ENCODE measurements around the gene GPR137C. TPM values are rescaled to one million over a fixed set of nuclear protein-coding genes. Genes with fewer than 3 reads are reported as not detected.

GPR137C gene
- total RNA-seq, 1 donor from 2014 or later: 6.1 TPM

DNA sequence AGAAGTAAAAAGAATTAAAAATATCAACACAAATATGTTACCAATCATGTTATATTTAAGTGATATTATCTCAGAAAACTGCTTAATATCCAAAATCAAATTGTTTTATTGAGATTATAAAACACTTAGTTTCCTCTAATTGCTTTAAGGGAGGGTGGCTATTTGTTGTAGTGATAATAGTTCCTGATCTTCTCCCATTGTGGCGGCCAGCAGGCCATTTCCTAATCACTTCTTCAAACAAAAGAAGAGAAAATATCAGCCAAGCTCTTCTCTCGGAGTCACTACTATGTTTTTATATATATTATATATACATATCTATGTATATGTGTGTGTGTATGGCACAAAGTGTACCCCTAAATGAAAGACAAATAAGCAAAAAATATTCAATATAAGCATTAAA is 111.2 kb downstream of the GPR137C start:
- no peak for DNase-seq (ENCODE audit: extremely low spot score, unreplicated experiment)
- Mint-ChIP-seq H3K27ac (no peak overlapping the region), H3K4me3 (no peak overlapping the region), H3K9me3 (no peaks in the 10 kb centered on the region), H3K4me1 (ENCODE audit: unreplicated experiment) (no peaks in the 10 kb centered on the region), H3K27me3 (no peaks in the 10 kb centered on the region), H3K36me3 (peaks cover 7% of the 10 kb centered on the region)
- no peak for TF ChIP-seq CTCF (conservative IDR thresholded peaks at IDR 0.05)

DNA sequence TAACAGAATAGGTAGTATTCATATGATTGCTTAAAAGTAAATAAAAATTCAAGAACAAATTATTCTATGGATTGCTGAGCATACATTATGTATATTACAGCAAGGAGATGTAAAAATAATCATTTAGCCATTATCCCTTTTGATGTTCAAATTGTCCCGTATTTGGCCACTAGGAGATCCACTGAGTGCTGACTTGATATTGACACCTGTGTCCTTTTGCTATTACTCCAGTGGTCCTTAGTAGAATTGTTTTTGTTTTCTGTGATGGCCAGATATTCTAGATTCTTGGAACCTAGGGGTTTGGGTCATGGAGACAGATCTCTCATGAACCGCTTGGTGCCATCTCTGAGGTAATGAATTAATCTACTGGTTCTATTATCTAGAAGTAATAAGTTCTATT is 126.0 kb downstream of the GPR137C start:
- Mint-ChIP-seq H3K4me1 (ENCODE audit: unreplicated experiment) (no peaks in the 10 kb centered on the region), H3K27ac (no peak overlapping the region), H3K4me3 (no peak overlapping the region), H3K9me3 (no peaks in the 10 kb centered on the region), H3K27me3 (no peaks in the 10 kb centered on the region), H3K36me3 (peaks cover 16% of the 10 kb centered on the region)
- TF ChIP-seq CTCF (conservative IDR thresholded peaks at IDR 0.05): peak; percentile 71
- DNase-seq (ENCODE audit: extremely low spot score, unreplicated experiment): no peak

GRCh38 chr14:52683985-52684520 is 131.4 kb downstream of the GPR137C start:
- Mint-ChIP-seq H3K36me3 (peaks cover under 1% of the 10 kb centered on the region), H3K4me1 (ENCODE audit: unreplicated experiment) (peaks cover 4% of the 10 kb centered on the region), H3K27ac (no peak overlapping the region), H3K27me3 (no peaks in the 10 kb centered on the region), H3K4me3 (no peak overlapping the region), H3K9me3 (no peaks in the 10 kb centered on the region)
- TF ChIP-seq CTCF (conservative IDR thresholded peaks at IDR 0.05): no peak
- no peak for DNase-seq (ENCODE audit: extremely low spot score, unreplicated experiment)

DNA sequence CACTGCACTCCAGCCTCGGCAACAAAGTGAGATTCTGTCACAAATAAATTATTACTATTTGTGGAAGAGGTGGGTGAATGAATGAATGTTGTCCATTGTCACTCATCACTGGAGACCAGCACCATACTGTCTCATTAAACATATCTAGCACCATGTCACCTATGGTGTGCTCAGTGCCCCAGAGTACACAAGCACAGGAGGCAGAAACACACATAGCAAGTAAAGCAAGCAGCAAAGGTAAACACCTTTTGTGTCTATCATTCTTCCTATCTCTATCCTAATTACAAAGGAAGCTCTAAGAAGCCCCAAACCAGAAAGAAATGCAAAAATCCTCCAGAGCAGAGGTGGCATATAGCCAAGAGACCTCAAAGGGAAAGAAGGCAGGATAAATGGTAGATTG is 133.5 kb downstream of the GPR137C start:
- H3K27me3 Mint-ChIP-seq: no peaks in the 10 kb centered on the region
- H3K36me3 Mint-ChIP-seq: no peaks in the 10 kb centered on the region
- no peak overlapping the region for H3K4me3 Mint-ChIP-seq
- no peaks in the 10 kb centered on the region for H3K9me3 Mint-ChIP-seq
- H3K27ac Mint-ChIP-seq: no peak overlapping the region
- DNase-seq (ENCODE audit: extremely low spot score, unreplicated experiment): no peak
- no peak for TF ChIP-seq CTCF (conservative IDR thresholded peaks at IDR 0.05)
- peaks cover 9% of the 10 kb centered on the region for H3K4me1 Mint-ChIP-seq (ENCODE audit: unreplicated experiment)

Other genes with a start within 250 kb of the GPR137C start
- gene PTGER2, start 238.5 kb upstream of the GPR137C start, total RNA-seq (ENCODE audit: low replicate concordance): 3.0 and 7.1 TPM in 2 replicates
- gene TXNDC16, start 331 bp upstream of the GPR137C start, total RNA-seq (ENCODE audit: low replicate concordance): 6.3 and 17.2 TPM in 2 replicates
- 40.8 and 49.2 TPM in 2 replicates for gene ERO1A, start 142.7 kb downstream of the GPR137C start, total RNA-seq (ENCODE audit: low replicate concordance)
- gene PSMC6, start 154.4 kb downstream of the GPR137C start, total RNA-seq (ENCODE audit: low replicate concordance): 76.1 and 90.4 TPM in 2 replicates
- gene STYX, start 177.3 kb downstream of the GPR137C start, total RNA-seq (ENCODE audit: low replicate concordance): 9.1 and 11.0 TPM in 2 replicates
- 23.7 and 26.6 TPM in 2 replicates for gene GNPNAT1, start 238.8 kb downstream of the GPR137C start, total RNA-seq (ENCODE audit: low replicate concordance)

Data from type B pancreatic cell (in vitro differentiated cells).